HTERT RPE-1 (cell line): ENCODE data around the gene AMBRA1.
"Not testable (repeated sequence)": the region's sequence is repeated elsewhere in the genome, so short reads cannot be mapped to it uniquely, and the experiment has no call there.

ENCODE experiments used
- in situ Hi-C: fragments of 300-500 bp; cut with MboI; formaldehyde crosslinking; loops from 4 replicates; pipeline ENCODE4 v1.14.3; 2020; ENCODE audit warnings: low sequenced_read_pairs

Gene AMBRA1

GRCh38 chr11:46615756-46616155, 21.9 kb upstream of the AMBRA1 start:
- in situ Hi-C loops, result no loop called here

DNA sequence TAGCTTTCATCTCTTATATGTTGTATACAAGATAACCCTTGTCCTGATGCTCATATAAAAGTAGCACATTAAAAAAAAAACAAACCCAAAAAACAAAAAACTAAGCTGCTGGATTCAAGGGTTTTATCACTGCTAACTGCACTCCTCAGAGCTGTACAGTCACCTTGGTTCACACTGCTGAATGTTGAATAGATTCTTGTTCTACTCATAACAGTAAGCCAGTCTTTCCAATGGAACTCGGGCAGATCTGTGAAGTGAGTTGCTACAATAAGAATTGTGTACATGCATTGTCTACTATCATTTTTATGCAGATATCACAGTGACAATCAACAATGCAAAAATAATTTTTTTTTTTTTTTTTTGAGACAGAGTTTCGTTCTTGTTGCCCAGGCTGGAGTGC, 18.5 kb upstream of the AMBRA1 start:
- in situ Hi-C loops, result no loop called here

- in situ Hi-C loops, result no loop called here
Measured at GRCh38 chr11:46611526-46612304, 17.9 kb upstream of the AMBRA1 start.

- in situ Hi-C loops, result no loop called here
Measured at GRCh38 chr11:46609386-46609785, 15.6 kb upstream of the AMBRA1 start.

GRCh38 chr11:46607516-46607915, 13.7 kb upstream of the AMBRA1 start:
- in situ Hi-C loops, result no loop called here

DNA sequence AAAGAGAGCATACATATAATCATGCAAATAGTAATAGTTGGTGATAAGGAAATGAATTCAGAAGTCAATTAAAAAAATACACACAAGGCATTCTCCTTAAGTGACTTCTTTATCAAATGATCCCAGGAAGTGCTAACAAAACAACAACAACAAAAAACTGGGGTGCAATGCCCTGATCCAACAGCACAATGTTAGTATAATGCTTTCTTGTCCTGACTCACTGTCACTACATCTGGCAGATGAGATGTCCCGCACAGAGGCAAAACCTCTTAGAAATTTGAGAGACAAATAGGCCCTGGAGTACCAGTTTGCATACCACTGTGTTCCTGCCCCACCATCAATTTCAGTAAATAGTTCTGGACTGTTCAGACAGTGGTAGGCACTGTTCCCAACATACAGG, 11.0 kb upstream of the AMBRA1 start:
- in situ Hi-C loops, result no loop called here

- in situ Hi-C loops, result no loop called here
Measured at GRCh38 chr11:46603704-46604308, 10.0 kb upstream of the AMBRA1 start.

DNA sequence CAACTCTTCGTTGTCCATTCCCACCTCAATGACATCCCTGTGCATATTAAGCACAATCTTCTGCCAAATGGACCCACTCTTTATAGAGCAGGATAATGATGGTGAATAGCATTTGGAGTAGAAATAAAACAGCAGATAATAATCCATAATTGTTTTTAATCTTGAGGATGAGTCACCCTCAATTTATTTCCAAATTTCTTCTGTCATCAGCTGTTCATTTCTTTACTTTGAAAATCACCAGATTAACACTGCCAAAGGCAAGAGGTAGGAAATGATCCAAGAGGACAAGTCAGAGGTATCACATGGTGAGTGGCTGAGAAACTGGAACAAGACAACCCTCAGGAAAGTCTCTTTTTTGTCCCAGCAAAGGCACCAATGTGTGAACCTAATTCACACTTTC, 7.3 kb upstream of the AMBRA1 start:
- in situ Hi-C loops, result no loop called here

DNA sequence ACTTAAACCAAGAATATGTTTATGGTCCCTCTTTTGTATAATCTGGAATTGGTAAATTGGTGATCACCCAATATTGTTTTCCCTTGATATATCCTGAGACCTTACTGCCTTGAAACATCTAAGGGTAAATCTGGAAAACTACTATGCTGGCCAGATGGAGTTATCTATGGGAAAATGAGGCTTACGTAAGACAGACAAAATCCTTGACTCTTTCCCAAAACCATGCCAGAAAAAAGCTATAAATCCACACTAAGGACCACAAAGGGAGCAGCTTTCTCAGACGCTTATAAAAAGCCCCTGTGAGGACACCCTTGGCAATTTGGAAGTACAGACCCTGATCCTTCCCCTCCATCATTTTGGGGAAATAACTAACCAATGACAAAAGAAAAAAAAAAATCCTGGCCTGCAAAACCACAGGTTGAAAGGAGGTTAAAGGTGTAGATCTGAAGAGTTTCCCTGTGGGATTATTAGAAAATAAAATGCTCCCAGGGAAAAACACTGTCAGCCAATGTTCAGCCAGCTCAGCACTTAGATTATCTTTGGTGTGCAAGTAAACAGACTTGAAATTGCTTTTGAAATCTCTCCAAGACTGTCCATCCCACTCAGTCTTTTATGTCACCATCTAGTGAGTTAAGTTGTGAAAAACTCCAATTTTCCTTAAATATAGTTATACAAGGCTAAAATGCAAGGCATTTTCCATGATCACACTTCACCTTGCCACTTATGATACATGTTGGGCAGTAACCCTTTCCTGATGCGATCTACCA, 6.6 kb upstream of the AMBRA1 start:
- in situ Hi-C loops, result no loop called here

- in situ Hi-C loops, result no loop called here
Measured at GRCh38 chr11:46599340-46600193, 5.7 kb upstream of the AMBRA1 start.

GRCh38 chr11:46597609-46598219, 3.9 kb upstream of the AMBRA1 start:
- in situ Hi-C loops, result no loop called here

- in situ Hi-C loops, result no loop called here
Measured at GRCh38 chr11:46597155-46597554, 3.3 kb upstream of the AMBRA1 start.

- in situ Hi-C loops, result no loop called here
Measured at GRCh38 chr11:46594785-46595184, 962 bp upstream of the AMBRA1 start.

GRCh38 chr11:46594374-46594700, 514 bp upstream of the AMBRA1 start:
- in situ Hi-C loops, result no loop called here

DNA sequence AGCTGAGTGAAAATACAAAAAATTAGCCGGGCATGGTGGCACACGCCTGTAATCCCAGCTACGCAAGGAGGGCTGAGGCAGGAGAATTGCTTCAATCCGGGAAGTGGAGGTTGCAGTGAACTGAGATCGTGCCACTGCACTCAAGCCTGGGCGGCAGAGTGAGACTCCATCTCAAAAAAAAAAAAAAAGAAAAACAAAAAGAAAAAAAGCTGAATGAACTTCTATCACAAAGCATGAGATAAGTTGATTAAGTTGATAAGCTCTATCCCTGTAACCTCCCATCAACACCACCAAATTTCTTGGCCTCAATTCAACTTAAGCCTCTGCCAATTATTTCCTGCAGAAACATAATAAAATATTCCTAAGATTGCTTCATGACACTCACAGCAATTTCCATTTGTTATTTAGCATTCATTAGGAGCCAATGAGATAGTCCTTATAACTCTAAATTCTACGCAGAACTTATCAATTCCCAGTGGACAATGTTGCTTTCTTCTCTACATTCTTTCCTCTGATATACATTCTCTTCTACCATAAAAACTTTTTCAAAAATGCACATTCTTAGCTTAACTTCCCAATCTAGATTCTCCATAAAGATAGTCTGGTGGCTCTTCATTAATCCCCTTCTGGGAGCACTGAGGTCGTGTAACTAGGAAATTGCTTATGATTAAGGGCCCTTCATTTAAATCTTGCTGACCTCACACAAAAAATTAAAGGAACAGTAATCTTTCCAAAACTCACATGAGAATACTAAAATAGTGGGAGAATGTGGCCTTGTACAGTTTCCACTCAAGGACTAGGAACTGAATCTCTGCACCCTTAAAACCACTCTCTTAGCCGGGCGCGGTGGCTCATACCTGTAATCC, 2.9 kb downstream of the AMBRA1 start:
- in situ Hi-C loops, result no loop called here

DNA sequence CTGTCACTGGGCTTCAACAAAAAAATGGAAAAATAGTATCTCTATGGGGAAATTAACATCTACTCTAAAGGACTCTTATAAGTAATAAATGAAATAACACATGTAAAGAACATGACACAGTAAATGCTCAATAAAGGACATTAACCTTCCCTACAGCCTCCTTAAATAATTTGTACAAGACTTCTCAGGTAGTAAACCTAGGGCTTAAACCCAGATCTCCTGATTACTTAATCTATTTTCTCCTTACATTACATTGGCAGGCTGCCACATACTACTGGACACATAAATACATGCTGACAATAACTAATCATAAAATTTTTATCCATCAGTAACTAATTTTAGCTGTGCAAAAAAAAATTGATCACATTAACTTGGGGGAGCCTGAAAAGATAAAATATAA, 4.9 kb downstream of the AMBRA1 start:
- in situ Hi-C loops, result no loop called here

- in situ Hi-C loops, result no loop called here
Measured at GRCh38 chr11:46588131-46588530, 5.7 kb downstream of the AMBRA1 start.

GRCh38 chr11:46583513-46583912, 10.3 kb downstream of the AMBRA1 start:
- in situ Hi-C loops, result not testable (repeated sequence)

DNA sequence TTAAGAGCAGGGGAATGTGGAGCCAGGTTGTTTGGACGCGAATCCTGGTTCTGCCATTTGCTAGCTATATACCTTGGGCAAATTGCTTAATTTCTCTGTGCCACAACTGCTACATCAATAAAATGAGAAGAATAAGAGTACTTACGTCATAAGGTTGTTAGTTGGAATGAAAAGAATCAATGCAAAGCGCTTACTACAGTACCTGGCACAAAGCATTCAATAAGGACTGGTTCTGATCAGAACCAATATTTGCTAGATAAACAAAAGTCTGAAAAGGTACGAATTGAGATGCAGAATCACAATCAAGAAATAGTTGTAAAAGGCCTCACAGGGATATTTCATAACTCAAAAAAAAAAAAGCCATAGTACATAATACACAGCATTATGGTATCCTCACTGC, 11.2 kb downstream of the AMBRA1 start:
- in situ Hi-C loops, result no loop called here

DNA sequence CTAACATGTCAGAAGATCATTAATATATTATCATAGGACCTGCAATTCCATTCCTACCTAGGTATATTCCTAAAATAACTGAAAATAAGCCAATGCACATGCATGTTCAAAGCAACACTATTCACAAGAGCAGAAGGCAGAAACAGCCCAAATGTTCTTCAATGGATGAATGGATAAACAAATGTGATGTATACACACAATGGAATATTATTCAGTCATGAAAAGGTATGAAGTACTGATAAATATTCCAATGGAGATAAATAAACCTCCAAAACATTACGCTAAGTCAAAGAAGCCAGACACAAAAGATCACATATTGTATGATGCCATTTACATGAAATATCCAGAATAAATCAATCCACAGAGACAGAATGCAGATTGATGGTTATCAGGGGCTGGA, 16.8 kb downstream of the AMBRA1 start:
- in situ Hi-C loops, result no loop called here
